RCC 7860 (cell line): ENCODE results near the gene VPS4A.
"Not testable (repeated sequence)": the region's sequence is repeated elsewhere in the genome, so short reads cannot be mapped to it uniquely, and the experiment has no call there.

Source experiments
- DNase-seq: peaks from one replicate; pipeline ENCODE4 v3.0.0-alpha.2; 2015; ENCODE audit warnings: low spot score
- FAIRE-seq: peaks from 2 replicates; lab custom pipeline; 2012; peaks lifted over from hg19 to GRCh38; lab: Jason Lieb, UNC

VPS4A gene

GRCh38 chr16:69310653-69311532 is at the start of gene VPS4A:
Gene VPS4A (plus strand): TSS chr16:69311350. CDS start chr16:69311512, 162 bp downstream.
- no peak for FAIRE-seq
- DNase-seq = peak; percentile 90

DNA sequence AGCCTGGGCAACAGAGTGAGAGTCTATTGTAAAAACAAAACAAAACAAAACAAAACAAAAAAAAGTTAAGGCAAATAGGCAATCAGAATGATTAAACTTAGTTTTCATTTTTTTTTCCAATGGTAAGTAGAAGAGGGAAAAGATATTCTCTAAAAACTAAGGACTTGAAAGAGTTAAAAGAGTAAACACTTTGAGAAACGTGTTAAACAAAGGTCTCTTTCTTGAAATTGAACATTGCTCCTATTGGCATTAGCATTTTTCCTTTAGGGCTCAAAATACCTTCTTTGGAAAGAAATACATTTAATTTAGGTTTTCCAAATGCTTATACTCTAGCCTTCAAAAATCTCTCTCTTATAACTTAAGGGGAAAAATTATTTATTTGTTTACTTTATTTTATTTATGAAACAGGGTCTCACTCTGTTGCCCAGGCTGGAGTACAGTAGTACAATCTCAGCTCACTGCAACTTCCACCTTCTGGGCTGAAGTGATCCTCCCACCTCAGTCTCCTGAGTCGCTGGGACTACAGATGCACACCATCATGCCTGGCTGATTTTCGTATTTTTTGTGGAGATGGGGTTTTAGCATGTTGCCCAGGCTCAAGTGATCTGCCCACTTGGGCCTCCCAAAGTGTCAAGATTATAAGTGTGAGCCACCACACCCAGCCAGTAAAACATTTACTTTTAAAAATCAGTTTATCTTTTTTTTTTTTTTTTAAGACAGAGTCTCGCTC is 44.7 kb upstream of the VPS4A start:
- no peak for DNase-seq
- FAIRE-seq = no peak

DNA sequence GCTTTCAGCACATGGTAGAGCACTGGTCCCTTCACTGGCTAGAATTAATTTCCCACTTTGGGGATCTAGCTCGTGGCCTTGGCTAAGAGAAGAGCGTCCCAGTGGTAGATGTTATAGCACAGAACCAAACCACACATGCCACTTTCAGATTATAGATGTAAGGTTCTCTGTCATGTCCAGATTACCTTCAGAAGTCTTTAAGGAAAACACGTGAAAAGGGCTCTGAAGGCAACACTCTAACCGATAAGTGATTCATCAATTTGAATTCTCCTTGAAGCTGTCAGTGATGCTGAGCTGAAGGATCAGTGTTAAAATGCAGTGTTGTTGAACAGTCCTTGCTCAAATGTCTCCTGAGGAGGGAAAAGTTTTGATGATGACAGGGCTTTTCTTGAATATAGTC is 43.5 kb upstream of the VPS4A start:
- no peak for FAIRE-seq

GRCh38 chr16:69270395-69270794 is 40.8 kb upstream of the VPS4A start:
- FAIRE-seq = no peak
- DNase-seq = no peak

More for the DNA sequence above, 43.5 kb upstream of the VPS4A start:
- no peak for DNase-seq

- FAIRE-seq = no peak
- no peak for DNase-seq
These were observed 40.3 kb upstream of the VPS4A start for GRCh38 chr16:69270831-69271230.

DNA sequence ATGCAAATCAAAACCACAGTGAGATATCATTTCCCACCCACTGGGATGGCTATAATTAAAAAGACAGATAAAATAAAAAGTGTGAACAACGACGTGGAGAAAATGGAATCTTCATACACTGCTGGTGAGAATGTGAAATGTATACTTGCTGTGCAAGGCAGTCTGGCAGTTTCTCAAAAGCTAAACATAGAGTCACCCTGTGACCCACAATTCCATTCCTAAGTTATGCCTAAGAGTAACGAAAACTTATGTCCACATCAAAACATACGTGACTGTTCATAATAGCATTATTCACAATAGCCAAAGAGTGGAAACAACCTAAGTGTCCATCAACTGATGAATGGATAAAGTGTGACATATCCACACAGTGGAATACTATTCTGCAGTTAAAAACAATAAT is 38.1 kb upstream of the VPS4A start:
- no peak for DNase-seq

GRCh38 chr16:69274699-69275235 is 36.4 kb upstream of the VPS4A start:
- DNase-seq (no peak), FAIRE-seq (no peak)

More for the DNA sequence above, 38.1 kb upstream of the VPS4A start:
- no peak for FAIRE-seq

GRCh38 chr16:69276148-69277115 is 34.7 kb upstream of the VPS4A start:
- DNase-seq = no peak
- FAIRE-seq = no peak

DNA sequence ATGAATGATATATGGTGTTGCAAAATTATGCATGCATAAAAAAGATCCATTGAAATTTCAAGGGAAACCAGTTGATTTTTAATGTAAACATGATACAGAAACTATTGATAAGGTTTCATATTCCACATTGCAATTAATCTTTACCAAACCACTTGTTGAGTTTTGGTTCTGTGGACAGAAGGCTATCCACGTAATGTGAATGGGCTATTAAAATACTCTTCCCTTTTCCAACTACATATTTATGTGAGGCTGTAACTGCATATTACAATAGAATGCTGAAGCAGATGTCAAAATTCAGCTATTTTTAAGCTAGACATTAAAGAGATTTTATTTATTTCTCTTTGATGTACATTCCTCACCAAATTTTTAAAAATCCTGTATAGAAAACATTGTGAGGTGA is 33.7 kb upstream of the VPS4A start:
- no peak for FAIRE-seq
- DNase-seq = no peak

DNA sequence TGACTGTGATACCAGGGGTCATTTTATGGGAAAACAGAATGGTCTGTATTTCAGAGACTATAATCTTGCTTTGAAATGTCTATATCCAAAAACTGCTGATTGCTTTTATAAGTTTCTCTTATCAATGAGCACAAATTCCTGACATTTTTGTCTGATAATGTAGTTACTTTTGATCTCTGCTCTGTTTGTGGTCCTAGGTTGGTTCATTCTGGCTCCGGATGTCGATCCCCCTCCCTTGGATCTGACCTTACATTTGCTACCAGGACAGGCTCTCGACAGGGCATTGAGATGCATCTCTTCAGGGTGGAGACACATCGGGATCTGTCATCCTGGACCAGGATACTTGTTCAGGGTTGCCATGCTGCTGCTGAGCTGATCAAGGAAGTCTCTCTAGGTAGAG is 27.3 kb upstream of the VPS4A start:
- no peak for FAIRE-seq
- no peak for DNase-seq

DNA sequence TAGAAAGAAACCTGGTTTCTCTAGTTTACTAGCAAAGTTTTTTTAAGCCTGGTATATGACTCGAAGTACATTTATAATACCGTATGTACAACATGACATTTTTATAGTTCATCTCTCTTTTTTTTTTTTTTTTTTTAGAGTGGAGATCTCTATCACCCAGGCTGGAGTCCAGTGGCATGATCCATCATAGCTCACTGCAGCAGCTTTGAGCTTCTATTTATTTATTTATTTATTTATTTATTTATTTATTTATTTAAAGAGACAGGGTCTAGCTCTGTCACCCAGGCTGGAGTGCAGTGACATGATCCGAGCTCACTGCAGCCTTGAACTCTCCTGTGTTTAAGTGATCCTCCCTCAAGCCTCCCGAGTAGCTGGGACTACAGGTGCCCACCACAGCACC is 25.9 kb upstream of the VPS4A start:
- FAIRE-seq (no peak), DNase-seq (no peak)

- FAIRE-seq = peak; percentile 77
- peak; percentile 44 for DNase-seq
These were observed 24.0 kb upstream of the VPS4A start for GRCh38 chr16:69286941-69287713.

DNA sequence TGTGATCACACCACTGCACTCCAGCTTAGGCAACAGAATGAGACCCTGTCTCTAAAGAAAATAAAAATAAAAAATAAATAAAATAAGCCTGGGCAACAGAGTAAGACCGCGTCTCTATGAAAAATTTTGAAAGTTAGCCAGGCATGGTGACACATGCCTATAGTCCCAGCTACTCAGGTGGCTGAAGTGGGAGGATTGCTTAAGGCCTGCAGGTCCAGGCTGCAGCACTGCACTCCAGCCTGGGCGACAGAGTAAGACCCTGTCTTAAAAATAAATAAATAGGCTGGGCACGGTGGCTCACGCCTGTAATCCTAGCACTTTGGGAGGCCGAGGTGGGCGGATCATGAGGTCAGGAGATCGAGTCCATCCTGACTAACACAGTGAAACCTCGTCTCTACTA is 19.5 kb upstream of the VPS4A start:
- FAIRE-seq, DNase-seq: not testable (repeated sequence)

DNA sequence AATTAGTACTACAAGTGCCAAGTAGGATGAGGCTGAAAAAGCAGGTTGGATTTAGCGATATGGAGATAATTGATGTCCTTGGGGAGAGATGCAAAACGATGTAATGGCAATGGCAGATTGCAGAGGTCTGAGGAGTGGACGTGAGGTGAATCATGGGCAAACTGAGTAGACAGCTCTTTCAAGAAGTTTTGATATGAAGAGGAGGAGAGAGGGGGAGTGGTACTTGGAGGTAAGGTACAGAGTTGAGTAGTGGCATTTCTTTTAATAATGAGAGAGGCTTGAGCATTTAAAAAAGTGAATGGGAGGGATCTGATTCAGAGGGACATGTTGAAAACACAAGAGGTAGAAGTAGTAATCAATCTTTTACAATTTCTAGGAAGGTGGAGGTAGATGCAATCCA is 17.7 kb upstream of the VPS4A start:
- DNase-seq = no peak

GRCh38 chr16:69294051-69294450 is 17.1 kb upstream of the VPS4A start:
- no peak for FAIRE-seq
- no peak for DNase-seq

More for the DNA sequence above, 17.7 kb upstream of the VPS4A start:
- FAIRE-seq = no peak

GRCh38 chr16:69296771-69297170 is 14.4 kb upstream of the VPS4A start:
- not testable (repeated sequence) for DNase-seq, FAIRE-seq

GRCh38 chr16:69298261-69298660 is 12.9 kb upstream of the VPS4A start:
- no peak for DNase-seq
- no peak for FAIRE-seq

- FAIRE-seq = no peak
- DNase-seq = no peak
These were observed 10.0 kb upstream of the VPS4A start for GRCh38 chr16:69301187-69301586.

- DNase-seq = no peak
- no peak for FAIRE-seq
These were observed 9.3 kb upstream of the VPS4A start for GRCh38 chr16:69301861-69302260.

DNA sequence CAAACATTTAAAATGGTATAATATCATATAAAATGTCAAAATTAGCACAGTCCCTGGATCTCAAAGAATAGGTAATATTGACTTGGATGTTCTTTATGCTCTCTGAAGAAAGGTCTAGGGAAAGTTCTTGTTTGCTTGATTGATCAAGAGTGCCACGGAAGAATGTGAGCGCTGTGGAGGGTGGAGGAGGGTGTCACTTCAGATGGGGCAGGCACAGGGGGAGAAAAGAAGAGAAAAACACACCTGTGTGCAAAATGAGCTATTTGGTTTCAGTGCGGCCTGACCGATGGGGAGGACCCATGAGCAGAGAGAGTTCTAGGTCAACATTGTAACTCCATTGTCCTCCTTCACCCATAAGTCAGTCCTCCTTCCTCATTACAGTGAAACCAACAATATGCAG is 8.8 kb upstream of the VPS4A start:
- no peak for DNase-seq

More for the DNA sequence above, 8.8 kb upstream of the VPS4A start:
- FAIRE-seq = no peak
